Cerebellar nuclear complex (tissue), 1 donor: ENCODE data around the gene CCBE1.

Source experiments
- DNase-seq, 2 experiments: peaks; one replicate each; lab custom pipeline; 2025; lab: John Stamatoyannopoulos, UW

Gene CCBE1

DNA sequence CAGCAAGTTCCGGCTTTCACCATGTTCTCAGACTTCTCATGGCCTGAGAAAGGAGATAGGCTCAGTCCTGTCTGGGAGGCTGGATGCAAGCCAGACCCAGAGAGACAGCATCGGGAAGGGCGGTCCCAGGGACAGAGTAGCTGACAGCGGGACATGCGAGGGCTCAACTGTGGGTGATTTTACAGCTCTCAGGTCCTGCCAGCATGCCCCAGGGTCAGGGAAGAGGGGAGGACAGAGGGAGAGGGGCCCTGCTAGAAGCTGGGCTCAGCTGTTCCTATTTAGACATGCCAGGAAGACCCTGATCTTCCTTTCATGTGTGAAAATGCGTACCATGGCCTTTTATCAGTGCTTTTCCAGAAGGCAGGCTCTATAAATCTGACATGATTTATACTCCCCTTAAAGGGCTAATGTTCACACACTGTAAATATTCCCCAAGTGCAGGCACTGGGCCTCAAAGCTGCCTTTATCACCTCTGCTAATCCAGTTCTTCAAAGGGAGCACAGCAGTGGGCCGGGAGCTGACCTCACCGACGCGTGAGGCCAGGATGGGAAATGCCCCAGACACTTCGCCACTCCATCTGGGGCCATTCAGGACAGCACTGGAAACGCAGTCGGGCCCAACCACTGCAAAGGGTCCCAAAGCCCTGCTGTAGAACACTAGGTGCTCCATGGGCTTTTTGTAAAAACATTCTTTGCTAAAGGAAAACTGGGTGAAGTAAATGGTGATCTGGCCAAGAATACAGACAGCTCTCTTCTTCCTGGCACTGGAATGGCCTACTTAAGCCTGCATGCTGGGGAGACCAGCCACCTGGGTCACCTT lies 242.1 kb downstream of the CCBE1 start:
- no peak for DNase-seq

- no peak for DNase-seq
Observed at GRCh38 chr18:59453468-59453961, 243.7 kb downstream of the CCBE1 start.

- no peak for DNase-seq
Observed at GRCh38 chr18:59451963-59452362, 245.3 kb downstream of the CCBE1 start.

GRCh38 chr18:59451073-59451472 lies 246.2 kb downstream of the CCBE1 start:
- no peak for DNase-seq

DNA sequence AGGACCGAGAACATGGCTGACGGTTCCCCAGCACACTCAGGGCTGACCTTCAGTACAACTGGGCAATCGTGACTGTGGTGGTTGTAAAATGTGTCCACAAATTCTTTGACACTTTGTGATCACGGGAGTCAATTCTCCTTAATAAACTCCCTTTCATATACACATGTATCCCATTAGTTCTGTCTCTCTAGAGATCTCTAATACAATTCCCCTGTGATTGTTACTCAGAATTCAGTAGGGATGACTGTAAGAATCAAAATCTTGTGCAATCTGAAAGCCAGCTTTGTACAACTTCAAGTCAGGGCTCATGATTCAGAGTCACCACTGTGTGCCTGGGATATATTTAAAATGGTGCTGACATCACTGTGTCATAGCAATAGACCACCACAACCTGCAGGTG lies 248.7 kb downstream of the CCBE1 start:
- no peak for DNase-seq

DNA sequence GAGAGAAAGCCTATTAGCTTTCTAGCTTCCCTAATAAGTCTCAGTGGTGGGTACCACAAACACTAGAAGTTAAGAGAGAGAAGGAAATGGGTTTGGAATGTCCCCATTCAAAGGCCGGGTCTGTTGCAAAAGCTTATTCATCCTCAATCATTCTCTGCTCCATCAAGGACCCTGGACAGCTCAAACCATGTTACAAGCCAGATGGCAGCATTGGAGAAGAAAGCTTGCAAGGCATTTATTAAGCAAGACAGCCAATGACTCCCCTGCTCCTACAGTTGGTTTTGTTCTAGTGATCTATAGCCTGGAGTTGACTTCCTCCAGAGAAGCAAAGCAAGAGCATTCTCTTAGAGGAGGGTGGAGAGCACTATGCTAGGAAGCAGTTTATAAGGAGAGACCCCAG lies 251.2 kb downstream of the CCBE1 start:
- DNase-seq, result no peak

- no peak for DNase-seq
Observed at GRCh38 chr18:59437851-59438569, 259.2 kb downstream of the CCBE1 start.

- DNase-seq, result no peak
Observed at GRCh38 chr18:59432803-59433597, 264.2 kb downstream of the CCBE1 start.

- DNase-seq, result no peak
Observed at GRCh38 chr18:59431131-59431530, 266.1 kb downstream of the CCBE1 start.

DNA sequence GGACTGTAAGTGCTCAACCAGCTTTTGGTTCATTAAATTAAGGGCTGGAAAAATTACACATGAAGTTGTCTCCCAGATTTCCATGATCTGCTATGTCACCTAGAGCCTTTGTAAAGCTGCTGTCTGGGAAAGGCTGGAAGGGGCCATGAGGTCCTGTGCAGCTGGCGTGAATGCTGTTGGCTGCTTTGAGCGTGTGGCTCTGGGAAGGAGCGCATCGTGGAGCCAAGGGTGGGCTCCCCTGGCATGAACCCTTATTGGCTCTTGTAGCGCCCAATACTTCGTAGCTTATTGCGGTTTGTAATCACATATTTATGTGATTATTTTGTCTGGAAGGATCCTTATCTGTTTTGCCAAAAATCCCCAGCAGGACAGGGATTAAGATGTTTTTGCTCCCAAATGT lies 267.6 kb downstream of the CCBE1 start:
- DNase-seq, result no peak

GRCh38 chr18:59428018-59428417 lies 269.2 kb downstream of the CCBE1 start:
- no peak for DNase-seq

GRCh38 chr18:59426855-59427254 lies 270.4 kb downstream of the CCBE1 start:
- no peak for DNase-seq

GRCh38 chr18:59423259-59423658 lies 274.0 kb downstream of the CCBE1 start:
- DNase-seq, result no peak

DNA sequence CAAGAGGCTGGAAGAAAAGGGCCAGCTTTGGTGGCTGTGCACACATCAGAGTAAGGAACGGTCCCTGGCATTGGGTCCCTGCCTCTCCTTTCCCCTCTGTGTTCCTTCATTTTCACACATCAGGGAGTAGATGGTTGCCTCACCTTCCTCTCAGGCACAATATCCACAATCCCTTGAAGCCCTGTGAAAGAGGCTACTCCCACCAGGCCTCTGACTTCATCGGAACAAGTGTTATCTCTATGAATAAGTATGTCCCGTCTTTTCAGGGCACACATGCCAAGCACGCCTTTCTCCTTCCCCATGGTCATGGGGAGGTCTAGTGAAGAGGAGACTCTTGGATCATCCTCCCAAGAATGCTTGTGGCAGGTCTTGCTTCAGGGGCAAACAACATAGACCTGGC lies 277.0 kb downstream of the CCBE1 start:
- no peak for DNase-seq

GRCh38 chr18:59419386-59419785 lies 277.8 kb downstream of the CCBE1 start:
- DNase-seq, result no peak

GRCh38 chr18:59416818-59417217 lies 280.4 kb downstream of the CCBE1 start:
- DNase-seq, result no peak

DNA sequence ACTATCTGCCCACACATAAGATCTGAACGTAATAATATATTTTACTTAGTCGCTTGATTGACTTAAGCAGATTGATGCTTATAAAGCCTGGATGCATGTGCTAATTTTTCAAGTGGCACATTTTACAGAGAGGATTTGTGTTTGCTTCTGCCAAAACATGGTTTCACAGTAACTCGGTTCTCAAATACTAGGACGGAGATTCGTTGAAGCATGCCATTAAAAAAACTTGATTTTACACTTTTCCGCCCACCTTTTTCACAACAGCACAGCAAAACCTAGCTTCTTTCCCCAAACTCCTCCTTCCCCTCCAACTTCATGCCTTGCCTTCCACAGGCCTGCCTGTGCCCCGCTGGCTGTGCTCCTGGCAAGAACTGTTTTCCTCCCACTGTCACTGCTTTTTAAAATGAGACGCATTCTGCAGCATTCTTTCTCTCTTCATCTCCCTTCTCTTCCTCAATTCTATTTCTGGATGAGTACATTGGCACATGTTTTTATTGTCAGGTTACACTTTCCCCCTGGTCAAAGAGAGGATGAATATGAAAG lies 283.0 kb downstream of the CCBE1 start:
- DNase-seq, result no peak

GRCh38 chr18:59402432-59403090 lies 294.7 kb downstream of the CCBE1 start:
- peak; percentile 47 to 63 for DNase-seq

- DNase-seq, result no peak
Observed at GRCh38 chr18:59400407-59400806, 296.8 kb downstream of the CCBE1 start.

- DNase-seq, result no peak
Observed at GRCh38 chr18:59395226-59396175, 301.7 kb downstream of the CCBE1 start.
